ENCODE measurements around the gene SOCS4.
A peak's percentile ranks its signal among the peaks of the same experiment; 100 is the strongest.
"Not testable (repeated sequence)": the region's sequence is repeated elsewhere in the genome, so short reads cannot be mapped to it uniquely, and the experiment has no call there.

Gene SOCS4

DNA sequence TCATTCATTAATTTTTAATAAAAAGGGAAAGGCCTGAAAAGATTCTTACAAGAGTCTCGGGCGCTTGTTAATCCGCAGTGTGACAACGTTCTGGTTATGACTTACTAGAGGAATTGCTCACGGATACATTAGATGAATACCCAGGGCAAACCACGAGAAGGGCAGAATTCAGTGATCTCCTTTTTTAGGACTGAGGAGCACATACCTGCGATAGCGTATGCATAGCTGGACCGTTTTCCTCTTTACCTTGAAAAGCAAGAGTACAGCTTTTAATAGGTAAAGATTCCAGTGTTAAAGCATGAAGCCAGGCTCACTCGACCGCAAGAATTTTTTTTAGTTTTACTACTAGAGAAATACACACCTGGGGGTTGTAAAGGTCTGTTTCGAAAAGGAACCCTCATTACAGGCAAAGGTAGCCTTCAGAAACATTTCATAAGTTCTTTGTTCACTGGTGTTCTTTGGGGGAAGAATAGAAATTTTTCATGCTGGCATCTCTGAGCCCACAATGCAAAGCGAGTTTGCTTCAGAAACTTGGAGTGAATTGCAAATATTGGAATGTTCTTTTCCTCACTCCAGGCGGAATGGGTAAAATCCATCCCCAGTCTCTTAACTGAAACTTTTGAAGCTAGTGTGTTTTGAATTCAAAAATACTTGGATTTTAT is 25.4 kb downstream of the SOCS4 start:
- no peak for DNase-seq

DNA sequence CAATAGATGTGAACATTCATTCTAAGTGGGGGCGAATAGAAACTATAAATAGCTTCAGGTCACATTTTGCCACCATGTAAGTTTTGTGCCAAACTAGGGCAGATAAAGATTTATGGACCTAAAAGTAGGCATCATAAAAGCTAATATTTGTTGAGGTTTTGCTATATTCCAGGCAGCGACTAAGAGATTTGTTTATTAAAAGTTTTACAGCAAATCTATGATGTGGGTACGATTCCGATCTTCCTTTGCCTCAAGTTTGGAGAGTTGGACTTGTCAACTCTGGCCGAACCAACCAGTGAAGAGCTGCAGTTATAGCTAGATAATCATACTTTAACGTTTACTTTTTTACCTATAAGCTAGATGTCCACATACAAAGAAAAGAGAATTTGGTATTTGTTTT is 26.0 kb downstream of the SOCS4 start:
- DNase-seq: no peak

DNA sequence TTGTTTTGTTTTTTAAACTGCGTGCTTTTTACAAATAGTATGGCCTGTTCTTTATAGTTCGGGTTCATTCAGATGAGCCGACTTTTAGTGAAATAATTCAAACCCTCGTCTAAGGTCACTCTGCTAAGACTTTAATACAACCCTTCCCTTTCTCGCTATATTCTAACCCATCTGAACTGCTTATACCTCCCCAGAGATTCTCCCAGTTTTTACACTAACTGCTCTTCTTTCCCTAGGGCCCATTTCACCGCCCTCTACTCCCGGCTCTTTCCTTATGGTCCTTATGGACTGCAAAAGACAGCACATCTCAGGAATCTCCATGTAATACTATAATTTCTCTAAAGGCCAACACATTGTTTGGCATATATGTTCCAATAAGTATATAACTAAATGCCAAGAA is 26.5 kb downstream of the SOCS4 start:
- no peak for DNase-seq

DNA sequence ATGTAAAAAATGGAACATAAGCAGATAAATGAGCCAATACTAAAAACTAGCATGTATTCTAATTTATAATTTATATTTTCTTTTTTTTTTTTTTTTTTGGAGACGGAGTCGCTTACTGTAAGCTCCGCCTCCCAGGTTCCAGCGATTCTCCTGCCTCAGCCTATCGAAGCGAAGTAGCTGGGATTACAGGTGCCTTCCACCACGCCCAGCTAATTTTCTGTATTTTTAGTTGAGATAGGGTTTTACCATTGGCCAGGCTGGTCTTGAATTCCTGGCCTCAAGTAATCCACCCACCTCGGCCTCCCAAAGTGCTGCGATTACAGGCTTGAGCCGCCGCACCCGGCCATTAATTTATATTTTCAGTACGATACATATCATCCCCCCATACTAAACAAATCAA is 27.1 kb downstream of the SOCS4 start:
- no peak for DNase-seq

DNA sequence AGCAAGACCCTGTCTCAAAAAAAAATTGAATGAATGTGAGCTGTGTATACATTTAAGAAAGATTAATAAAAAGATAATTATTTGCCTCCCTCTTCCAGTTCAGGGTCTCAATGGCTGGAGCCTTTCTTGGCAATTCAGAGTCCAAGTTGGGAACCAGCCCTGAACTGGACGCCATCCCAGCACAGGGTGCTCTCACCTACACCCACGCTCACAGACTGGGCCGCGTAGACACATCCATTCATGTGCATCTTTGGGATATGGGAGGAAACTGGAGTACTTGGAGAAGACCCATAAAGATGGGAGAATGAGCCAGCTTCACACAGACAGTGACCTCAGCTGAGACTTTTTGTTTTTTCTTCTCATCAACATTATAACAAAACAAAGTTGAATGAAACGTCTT is 30.9 kb downstream of the SOCS4 start:
- no peak for DNase-seq

DNA sequence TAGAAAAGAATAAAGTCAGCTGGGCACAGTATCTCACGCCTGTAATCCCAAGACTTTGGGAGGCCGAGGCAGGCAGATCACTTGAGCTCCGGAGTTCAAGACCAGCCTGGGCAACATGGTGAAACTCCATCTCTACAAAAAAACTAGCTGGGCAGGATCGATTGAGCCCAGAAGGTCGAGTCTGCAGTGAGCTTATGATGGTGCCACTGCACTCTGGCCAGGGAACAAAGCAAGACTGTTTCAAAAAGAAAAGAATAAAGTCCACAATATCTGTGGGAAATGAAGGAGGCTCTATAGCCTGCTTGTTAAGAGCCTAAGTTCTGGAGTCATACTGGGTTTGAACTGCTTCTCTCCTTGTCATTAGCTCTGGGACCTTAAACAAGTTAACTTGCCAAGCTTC is 32.3 kb downstream of the SOCS4 start:
- no peak for DNase-seq

DNA sequence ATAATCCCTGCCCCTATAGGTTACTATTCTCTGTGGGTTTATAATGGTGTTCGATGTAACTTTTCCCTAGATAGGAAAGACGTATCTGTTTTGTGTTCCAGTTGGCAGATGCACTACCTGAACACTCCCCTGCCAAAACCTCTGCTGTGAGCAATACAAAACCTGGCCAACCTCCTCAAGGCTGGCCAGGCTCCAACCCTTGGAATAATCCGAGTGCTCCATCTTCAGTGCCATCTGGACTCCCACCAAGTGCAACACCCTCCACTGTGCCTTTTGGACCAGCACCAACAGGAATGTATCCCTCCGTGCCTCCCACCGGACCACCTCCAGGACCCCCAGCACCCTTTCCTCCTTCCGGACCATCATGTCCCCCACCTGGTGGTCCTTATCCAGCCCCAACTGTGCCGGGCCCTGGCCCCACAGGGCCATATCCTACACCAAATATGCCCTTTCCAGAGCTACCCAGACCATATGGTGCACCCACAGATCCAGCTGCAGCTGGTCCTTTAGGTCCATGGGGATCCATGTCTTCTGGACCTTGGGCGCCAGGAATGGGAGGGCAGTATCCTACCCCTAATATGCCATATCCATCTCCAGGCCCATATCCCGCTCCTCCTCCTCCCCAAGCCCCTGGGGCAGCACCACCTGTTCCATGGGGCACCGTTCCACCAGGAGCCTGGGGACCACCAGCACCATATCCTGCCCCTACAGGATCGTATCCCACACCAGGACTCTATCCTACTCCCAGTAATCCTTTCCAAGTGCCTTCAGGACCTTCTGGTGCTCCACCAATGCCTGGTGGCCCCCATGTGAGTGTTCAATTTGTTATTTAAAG is 35.7 kb downstream of the SOCS4 start:
- no peak for DNase-seq

DNA sequence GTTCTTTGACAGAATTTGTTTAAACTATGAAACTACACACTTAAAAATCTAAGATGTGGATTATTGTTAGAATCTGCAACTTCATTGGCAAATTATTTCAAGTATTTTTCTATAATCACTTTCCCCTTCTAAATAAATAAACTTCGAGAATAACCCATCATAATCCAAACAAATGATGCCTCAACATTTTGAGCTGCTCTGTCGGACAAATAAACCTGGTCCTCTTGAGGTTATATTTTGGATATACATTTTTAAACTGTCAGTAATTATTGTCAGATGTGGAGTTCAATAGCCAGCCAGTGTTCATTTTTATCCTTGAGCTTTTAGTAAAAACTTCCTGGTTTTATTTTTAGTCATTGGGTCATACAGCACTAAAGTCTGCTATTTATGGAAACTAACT is 37.9 kb downstream of the SOCS4 start:
- DNase-seq: not testable (repeated sequence)

DNA sequence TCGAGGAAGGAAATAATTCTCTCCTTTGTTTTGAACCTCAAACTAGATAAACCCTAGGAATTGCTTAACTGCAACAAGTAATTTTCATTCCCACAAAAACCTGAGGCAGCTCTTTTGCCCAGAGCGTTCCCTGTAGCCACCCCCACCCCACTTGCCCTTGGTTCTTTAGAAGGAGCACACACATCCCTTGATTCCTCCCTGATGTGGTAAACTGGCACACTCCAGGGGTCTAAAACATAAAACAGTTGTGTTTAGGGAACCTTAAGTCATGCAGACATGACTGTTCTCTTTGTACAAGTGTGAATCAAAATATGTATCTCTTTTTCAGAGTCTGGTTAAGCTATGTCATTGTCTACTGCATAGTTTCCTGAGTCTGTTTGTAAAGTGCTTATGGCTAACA is 38.4 kb downstream of the SOCS4 start:
- no peak for DNase-seq

DNA sequence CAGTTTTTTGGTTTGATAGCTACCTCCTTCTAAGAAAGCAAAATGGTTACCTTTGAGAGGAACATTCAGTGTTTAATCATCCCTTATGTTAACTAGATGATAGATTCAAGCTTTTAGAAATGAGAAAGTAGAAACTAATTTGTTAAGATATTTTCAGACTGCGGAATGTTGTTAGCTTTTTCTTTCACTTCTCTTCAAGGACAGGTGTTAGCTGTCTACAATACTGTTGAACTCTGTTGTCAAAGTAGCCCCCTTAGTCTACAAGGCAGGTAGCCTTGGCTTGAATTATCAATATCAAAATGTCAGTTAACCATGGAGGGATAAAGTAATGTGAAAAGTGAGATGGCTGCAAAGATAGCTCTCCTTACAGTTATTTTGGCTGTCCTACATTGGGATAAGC is 39.2 kb downstream of the SOCS4 start:
- DNase-seq: no peak

DNA sequence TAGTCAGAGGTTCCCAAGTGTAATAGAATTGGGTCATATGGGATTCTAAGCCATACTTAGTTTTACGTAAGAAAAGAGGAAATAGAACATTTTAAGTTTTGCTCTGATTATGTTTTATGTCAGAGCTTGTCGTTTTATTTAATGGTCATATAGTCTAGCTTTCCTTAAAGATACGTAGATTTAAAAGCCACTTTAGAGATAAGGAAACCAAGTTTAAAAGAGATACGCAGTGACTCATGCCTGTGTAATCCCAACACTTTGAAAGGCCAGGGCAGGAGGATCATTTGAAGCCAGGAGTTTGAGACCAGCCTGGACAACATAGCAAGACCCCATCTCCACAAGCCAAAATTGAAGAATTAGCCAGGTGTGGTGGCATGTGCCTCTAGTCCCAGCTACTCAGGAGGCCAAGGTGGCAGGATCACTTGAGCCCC is 44.0 kb downstream of the SOCS4 start:
- peak; percentile 55 for DNase-seq

DNA sequence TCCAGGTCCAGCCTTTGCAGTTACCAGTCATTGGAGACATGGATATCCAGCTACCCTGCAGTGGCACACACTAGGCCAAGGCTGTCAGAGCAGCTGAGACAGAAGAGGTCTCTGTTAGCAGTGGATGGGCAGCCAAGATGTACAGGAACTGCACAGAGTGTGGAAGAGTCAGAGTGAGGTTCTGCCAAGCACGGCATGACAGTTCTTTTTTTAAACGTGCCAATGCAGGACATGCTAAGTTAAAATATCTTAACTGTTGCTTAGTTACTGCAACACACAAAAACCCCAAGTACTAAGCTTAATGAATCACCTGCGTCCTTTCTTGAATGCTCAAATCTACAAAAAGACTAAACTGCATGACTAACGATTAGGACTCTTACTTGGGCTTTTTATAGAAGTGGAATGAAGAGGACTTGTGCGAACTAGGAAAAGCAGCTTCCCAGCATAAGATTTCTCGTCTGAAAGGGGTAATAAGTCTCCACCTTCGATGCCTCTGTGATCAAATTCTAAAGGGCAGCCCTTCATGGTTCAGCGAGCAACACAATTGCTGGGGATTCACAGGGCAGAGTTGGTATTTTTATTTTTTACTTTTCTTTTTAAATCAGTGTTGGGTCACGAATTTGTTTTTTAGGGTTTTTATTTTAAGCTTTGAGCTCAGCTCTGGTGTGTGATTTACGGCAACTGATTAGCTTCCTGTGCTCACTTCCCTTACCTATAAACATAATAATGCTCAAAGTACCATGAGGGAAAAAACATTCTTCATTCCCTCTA is 45.0 kb downstream of the SOCS4 start:
- DNase-seq: peak; percentile 37

DNA sequence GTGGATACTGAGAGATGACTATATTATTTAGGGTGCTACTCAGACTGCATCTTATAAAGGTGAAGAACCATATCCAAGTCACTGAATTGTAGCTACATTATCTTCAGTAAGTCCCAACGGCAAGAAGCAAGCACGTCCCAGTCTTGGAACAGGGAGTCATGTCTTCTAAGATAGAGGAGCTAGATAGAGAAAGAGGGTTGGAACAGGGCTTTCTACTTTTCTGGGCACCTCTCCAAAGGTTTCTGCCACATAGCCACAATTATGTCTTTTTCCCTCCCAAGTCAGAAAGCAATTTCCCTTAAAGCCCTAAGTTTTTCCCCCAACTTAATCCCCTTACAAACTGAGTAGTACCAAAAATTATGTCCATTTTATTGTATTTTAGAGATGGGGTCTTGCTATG is 46.8 kb downstream of the SOCS4 start:
- no peak for DNase-seq

DNA sequence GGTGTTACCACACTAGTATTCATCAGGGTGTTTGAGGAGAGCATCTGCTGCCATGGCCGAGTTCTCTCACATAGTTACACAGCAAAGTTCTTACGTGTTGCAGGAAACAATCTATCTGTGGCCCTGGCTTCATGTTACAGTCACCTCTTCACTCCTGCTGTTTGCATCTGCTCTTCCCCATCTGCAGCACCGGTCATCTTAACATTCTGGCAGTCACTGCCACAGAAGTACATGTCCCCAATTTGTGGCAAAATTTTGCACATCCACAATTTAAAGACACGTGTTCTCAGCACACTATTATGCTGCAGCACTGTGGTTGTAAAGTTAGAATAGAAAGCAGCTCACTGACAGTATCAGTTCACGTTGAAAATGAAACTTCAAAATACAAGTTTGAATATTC is 47.6 kb downstream of the SOCS4 start:
- no peak for DNase-seq

DNA sequence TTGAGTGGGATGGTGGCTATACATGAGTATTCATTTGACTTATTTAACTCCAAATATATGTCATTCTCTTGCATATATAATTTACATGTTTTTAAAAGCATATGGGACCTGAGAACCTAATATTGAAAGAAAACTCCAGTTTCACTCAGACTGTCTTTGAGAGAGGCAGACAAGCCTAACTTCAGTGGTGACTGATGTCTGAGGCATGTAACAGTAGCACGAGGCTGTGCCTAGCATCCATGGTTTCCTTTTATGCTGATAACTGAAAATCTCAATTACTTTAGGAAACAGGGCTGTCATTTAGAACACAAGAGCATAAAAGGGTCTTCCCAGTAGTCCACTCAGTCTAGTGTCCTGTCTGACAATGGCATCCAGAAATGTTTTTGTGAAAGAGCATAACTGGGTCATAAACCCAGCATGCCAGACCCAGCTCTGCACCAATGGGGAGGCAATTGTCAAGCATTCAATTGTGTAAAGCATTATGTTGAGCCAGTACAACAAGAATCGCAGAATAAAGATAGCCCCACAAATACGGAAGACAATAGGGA is 48.7 kb downstream of the SOCS4 start:
- no peak for DNase-seq

DNA sequence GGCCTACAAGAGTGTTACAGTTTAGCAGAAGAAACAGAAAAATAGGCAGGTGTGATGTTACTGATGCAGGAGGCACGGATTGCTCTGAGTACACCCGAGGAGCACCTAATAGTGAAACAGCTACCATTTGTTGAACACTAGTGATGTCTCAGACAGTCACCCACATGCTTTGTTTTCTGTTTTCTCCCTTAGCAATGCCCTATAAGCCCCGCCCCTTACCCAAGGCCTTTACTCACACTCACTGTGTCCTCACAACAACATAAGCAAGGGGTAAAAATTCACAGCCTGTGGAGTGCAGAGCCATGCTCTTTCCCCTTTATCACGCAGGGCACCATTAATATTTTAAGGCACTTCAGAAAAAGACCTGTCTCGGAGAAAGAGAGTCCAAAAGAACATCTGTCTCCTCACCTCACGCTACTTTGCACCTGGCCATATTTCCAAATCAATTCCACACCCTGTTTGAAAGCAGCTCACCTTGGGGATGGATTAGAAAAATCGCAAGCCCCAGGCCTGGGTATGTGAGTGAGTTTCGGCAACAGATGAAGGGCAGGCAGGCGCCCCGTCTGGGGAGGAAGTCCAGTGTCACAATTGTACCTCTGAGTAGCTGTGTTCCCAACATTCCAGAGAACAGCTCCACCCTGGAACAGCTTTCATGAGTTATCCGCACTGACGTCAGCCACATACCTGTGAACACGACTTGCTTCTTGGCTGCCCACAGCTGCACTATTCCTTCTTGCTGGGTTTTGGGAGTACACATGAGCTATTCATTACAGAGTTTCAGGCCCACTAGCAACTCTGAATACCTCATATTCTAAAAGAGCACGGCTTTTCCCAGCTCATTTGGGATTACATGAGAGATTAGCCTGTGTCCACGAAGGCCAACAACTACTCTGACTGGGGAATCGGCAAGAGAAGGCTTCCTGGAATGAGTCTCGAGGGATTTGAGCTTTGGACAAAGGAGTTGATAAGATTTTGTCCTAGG is 50.4 kb downstream of the SOCS4 start:
- DNase-seq: peak; percentile 58

DNA sequence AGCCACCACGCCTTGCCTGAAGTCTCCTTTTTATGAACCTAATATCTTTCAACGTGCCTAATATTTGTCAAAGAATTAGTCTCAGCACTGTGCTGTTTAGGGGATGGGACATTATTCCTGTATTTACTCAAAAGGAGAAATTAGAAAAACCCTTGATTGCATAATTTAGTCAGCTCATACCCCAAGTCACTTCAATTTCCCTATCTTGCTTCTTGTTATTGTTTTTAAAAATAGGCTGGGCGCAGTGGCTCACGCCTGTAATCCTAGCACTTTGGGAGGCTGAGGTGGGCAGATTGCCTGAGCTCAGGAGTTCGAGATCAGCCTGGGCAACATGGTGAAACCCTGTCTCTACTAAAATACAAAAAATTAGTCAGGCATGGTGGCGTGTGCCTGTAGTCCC is 52.9 kb downstream of the SOCS4 start:
- peak; percentile 86 for DNase-seq

DNA sequence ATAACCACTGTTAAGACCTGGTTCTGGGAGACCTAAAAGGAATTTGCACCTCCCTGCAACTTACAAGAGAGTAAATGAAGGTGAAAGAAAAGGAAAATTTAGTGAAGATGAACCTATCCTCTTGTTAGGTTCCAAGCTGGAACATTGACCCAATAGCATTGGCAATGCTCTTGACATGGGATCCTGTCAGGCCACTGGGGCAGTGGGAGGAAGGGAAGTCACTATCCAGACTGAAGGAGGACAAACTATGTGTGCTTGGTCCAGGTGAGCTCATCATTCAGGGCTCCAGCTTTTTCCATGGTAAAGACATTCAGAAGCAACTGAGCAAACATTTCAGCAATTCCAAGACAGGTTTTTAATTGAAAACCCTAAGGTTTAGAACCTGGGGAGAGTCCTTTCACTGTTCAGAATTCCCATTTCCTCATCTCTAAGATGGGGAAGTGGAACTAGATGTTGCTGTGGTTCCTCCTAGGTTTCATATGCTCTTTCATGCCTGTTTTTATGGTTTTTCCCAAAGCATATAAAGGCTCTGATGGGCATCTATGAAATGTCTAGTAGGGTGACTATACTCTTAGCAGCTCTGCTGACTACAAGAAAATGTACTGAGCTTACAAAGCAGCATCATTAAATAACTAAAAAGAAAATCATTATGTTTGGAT is 57.5 kb downstream of the SOCS4 start:
- peak; percentile 82 for DNase-seq

DNA sequence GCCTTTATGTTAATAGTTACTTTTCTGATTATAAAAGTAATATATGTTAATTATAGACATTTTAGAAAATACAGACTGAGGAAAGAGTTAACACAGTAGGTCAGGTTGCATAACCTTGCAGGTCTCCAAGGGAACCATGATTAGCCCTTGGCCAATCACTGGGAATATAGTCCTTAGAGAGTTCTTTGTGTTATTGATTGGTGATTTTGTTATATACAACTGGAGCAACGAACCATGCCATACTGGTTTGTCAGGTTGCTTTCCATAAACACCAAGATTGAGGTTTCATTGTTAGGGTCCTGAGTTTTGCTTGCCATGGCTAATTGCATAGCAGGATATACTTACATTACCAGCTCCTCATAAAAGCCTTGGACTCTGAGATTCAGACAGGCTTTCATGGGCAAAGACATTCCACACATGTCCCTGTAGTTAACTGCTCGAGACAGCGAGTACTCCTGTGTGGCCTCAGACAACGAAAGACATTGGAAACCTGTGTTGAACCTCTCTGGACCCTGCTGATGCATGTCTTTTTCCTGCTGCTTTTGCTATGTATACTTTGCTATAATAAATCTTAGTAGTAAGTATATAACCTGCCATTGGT is 58.1 kb downstream of the SOCS4 start:
- no peak for DNase-seq

DNA sequence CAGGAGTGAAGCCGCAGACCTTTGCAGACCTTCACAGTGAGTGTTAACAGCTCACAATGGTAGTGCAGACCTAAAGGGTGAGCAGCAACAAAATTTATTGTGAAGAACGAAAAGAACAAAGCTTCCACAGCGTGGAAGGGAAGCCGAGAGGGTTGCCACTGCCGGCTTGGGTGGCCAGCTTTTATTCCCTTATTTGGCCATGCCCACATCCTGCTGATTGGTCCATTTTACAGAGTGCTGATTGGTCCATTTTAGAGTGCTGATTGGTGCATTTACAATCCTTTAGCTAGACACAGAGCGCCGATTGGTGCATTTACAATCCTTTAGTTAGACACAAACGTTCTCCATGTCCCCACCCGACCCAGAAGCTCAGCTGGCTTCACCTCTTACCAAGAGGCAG is 59.9 kb downstream of the SOCS4 start:
- no peak for DNase-seq

DNA sequence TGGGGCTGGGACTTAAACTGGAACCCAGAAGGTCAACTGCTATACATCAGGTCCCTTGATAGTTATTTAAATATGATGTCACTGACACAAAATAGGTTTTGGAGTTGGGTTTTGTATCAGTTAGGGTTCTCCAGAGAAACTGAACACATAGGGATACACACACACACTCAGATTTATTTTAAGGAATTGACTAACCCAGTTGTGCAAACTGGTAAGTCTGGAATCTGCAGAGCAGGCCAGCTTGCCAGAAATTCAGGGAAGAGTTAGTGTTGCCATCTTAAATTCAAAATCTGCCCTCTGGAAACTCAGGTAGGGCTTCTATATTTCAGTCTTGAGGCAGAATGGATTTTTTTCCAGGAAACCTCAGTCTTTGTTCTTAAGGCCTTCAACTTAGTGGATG is 61.3 kb downstream of the SOCS4 start:
- no peak for DNase-seq

Data from suppressor macrophage treated with lipopolysaccharide for 4 hours (primary cell).